ENCODE measurements around the gene ATP5PB. TPM values are rescaled to one million over a fixed set of nuclear protein-coding genes. Genes with fewer than 3 reads are reported as not detected.

Gene ATP5PB
- total and polyA plus RNA-seq, 8 donors, result 180 to 319 (median 271) TPM

GRCh38 chr1:111444031-111444430, 5.2 kb upstream of the ATP5PB start:
- peaks cover 0 to 76% of the 10 kb centered on the region in 2 donors for H3K36me3 ChIP-seq
- intact Hi-C loops (cut with DNase I), result no loop called here
- no peaks in the 10 kb centered on the region for H3K27me3 ChIP-seq
- H3K4me3 ChIP-seq, result no peak overlapping the region
- H3K27ac ChIP-seq, result no peak overlapping the region
- DNase-seq (no peak), ATAC-seq (no peak)
- H3K9me3 ChIP-seq, result no peaks in the 10 kb centered on the region
- TF ChIP-seq CTCF (IDR thresholded peaks at IDR 0.05), result no peak
- H3K4me1 ChIP-seq, result peaks cover 0 to 24% of the 10 kb centered on the region in 2 donors

- H3K4me3 ChIP-seq, result no peak overlapping the region
- H3K9me3 ChIP-seq, result no peaks in the 10 kb centered on the region
- no peak for DNase-seq
- H3K36me3 ChIP-seq, result peaks cover 0 to 51% of the 10 kb centered on the region in 2 donors
- no peak for TF ChIP-seq CTCF (IDR thresholded peaks at IDR 0.05)
- intact Hi-C loops (cut with DNase I), result no loop called here
- no peak overlapping the region for H3K27ac ChIP-seq
- no peak for ATAC-seq
- peaks cover 5 to 40% of the 10 kb centered on the region in 2 donors for H3K4me1 ChIP-seq
- no peaks in the 10 kb centered on the region for H3K27me3 ChIP-seq
These were observed 2.7 kb upstream of the ATP5PB start for GRCh38 chr1:111446546-111446945.

- TF ChIP-seq CTCF (IDR thresholded peaks at IDR 0.05), result no peak
- H3K4me1 ChIP-seq, result peaks cover 5 to 47% of the 10 kb centered on the region in 2 donors
- peak; percentile 5 for ATAC-seq
- DNase-seq, result no peak
- no peaks in the 10 kb centered on the region for H3K27me3 ChIP-seq
- H3K9me3 ChIP-seq, result no peaks in the 10 kb centered on the region
- H3K36me3 ChIP-seq, result peaks cover 0 to 48% of the 10 kb centered on the region in 2 donors
- H3K27ac ChIP-seq, result peak overlapping the region in 1 of 2 donors; percentile 86
- intact Hi-C loops (cut with DNase I), result no loop called here
- H3K4me3 ChIP-seq, result peak overlapping the region in 1 of 2 donors; percentile 90
These were observed 2.0 kb upstream of the ATP5PB start for GRCh38 chr1:111446967-111447892.

- ATAC-seq, result peak; percentile 42
- peak in 1 of 4 donors; percentile 37 for DNase-seq
These were observed 764 bp upstream of the ATP5PB start for GRCh38 chr1:111448482-111448917.

More at GRCh38 chr1:111448482-111448917, 764 bp upstream of the ATP5PB start:
- Histone ChIP-seq H3K4me1 (peaks cover 5 to 59% of the 10 kb centered on the region in 2 donors), H3K4me3 (peak overlapping the region; percentile 90 to 93), H3K36me3 (peaks cover 0 to 38% of the 10 kb centered on the region in 2 donors), H3K9me3 (no peaks in the 10 kb centered on the region), H3K27ac (peak overlapping the region in 1 of 2 donors; percentile 86), H3K27me3 (no peaks in the 10 kb centered on the region)
- intact Hi-C loops (cut with DNase I), result no loop called here
- TF ChIP-seq CTCF (IDR thresholded peaks at IDR 0.05), result no peak

All from left lung (tissue), 10 donors.